T-helper 1 cell (primary cell): Measurements from ENCODE around the gene NID2.
A peak's percentile ranks its signal among the peaks of the same experiment; 100 is the strongest.

Source experiments
- DNase-seq, 5 donors: peaks; one replicate each; pipeline ENCODE4 v3.0.0-alpha.2; 2012 to 2020

Gene NID2

DNA sequence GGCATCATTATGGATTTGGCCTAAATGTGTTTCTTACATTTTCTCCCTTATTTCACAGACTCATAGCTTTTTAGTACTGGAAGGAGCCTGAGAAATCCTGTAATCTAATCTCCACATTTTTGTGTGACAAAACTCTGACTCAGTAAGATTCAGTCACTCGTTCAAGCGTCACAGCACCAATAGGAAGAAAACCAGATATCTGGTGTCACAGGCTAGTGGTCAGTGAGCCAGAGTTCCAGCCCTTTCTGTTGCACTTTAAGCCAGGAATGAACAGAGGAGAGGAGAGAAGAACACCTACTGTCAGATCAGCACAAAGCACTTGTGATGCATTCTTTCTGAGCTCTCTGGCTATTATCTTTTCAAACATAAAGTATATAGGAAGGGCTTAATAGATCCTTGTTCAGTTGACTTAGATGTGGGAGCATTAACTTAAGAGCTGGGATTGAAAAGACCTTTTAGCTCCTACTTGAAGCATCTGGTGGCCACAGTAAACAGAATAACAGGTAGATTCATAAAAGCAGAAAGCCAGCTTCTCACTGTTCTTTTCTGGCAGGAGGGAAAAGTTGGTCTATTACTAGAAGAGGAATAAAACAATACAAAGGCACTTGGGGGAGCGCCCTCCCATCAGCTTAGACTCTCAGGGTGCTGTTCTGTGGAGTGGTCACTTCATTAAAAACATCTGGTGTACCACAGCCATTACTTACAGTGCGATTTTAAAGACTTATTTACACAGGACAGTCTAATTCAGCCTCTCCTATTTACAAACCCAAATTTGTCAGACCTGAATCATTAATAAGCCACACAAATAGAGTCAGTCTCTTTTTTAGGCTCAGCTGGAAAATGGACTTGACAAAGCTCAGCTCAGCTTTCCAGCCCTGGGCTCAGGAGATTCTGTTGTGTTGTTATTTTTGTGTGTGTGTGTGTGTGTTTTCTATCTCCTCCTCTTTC lies 12.2 kb upstream of the NID2 start:
- DNase-seq: no peak

DNA sequence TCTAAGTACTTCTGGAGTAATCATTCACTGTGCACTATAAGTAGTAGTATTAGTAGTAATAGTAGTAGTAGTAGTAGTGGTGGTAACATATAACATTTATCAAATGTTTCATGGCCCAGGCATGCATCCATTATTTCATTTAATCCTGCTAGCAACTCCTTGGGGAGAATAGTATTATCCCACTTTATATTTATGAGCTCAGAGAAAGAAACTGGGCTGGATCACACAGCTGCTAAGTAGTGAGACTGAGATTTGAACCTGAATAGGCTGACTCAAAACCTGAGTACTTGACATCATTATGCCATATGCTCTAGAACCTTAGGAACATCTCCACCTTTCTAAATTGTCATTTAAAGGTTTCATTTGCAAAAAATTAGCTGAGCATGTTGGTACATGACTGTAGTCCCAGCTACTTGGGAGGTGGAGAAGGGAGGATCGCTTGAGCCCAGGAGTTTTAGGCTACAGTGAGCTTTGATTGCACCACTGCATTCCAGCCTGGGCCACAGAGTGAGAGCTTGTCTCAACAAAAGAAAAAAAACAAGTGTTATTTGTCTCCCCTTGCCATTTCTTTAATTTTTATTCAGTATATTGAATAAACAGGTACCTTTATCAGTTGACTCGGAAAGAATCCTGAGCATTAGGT lies 11.4 kb upstream of the NID2 start:
- DNase-seq: no peak

DNA sequence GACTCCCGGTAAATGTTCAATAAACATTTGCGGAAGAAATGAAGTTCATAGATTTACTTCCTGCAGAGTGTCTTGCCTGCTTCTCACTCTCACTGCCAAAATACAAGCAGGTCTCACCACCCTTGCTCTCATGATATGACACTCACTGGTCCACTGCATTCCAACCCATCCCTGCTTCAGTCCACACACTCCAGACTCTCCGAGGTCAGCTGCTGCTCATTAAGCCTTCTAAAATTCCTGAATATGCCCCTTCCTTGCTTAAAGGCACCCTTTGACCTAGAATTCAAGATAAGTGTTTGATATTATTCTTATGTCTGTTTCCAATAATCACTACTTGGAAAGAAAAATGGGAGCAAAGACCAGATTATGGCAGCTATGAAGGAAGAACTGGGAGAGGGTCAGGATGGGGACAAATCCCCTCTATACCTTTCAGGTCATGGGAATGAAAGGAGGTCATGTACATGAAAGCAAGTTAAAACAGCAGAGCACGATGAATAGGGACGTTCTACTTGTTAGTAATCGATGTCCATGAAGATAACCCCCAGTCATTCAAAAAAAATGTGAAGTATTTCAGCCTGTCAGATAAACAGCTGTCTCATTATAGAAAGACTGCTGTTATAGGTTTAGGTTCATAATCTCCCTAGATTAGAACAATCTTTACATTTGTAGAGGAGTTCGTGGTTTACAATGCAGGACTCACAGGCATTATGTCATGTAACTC lies 10.5 kb upstream of the NID2 start:
- no peak for DNase-seq

DNA sequence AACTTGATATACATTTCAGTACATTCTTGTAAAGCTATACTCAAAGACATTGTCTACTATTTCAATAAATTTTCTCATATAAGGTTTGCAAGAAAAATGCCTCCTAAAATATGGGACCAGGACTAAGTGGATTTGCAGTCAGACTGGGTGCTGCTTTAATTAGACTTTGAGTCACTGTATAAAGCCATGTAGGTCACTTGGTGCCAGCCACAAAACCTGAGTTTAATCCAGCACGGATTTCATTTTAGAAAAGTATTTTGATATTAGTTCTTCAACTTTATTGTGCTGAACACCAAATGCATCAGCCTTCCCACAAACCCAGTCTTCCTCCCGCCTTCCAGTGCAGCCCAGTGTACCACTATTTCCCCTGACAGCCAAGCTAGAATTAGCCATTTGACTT lies 9.9 kb upstream of the NID2 start:
- no peak for DNase-seq

DNA sequence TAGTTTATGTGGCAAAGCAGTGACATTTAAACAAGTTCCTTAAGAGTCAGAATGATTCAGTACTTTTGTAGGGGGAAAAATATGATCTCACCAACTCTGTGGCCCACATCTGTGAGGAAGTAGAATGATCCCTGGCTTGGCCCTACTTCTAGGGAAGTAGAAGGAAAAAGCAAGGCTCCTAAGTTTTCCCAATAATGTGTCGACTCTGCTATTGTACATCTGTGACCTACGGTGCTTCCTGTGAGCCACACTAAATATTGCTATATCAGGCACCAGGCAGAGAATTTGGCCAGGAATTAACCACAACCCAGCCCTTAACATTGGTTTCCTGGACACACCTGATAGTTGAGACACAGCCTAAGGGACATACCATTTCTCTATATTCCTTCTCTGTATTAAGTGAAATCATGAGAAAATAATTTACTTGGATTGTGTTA lies 9.3 kb upstream of the NID2 start:
- no peak for DNase-seq

DNA sequence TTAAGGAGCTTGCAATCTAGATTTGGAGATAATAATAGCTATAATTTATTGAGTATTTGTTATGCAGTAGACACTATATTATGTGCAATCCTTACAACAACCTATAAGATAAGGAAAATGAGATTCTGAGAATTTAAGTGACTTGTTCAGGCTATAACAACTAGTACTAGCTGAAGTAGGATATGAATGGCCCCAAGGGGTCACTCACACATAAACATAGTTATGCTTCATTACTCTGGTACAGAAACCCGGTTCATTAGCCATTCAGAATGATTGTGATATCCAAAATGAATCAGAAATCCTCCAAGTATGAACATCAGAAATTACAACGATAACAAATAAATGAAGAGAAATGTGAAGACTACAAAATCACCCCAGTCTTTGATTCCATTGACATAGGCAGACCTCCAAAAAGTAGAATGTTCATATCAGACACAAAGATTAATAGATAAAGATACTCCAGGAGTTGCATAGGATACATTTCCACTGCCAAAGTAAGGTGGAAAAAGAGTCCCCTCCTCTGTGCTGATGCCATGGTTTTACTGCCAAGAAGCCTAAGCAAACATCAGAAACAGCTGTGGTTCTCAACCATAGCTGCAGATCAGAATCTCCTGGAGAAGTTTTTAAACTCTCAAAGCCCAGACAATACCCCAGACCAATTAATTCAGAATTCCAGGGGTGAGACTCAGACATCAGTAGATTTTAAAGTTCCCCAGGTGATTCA lies 8.6 kb upstream of the NID2 start:
- DNase-seq: no peak

DNA sequence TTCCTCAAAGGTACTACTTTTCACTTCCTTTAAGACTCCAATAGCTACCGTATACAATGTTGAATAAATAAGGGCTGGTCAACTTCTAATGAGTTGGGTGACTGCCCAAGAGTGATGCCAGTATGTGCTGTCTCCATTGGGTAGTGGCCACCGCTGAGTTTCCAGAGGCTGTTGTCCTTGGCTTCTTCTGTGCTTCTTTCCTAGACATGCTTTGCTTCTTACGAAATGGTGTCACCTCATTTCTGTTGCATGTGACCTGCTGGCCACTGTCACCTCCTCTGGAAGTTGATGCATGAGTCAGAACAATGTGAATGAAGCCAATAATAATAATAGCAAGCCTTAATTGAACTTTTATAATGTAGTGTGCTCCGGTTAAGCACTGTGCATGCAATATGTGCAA lies 7.5 kb upstream of the NID2 start:
- no peak for DNase-seq

DNA sequence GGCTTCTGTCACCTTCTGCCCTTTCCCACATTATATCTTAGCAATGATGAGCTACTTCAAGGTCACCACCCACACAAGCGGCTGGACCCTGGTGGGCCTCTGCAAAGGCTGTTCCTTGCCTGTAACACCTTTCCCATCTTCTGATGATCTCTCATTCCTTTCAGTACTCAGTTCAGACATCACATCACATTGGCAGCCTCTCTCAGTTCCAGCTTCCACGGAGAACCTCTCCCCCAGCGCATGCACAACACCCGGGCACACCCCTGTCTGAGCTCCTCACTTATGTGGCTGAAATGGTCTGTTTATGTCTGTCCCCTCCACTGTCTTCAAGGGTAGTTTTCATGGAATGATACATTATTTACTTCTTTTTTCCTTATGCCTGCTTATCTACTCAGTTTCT lies 6.5 kb upstream of the NID2 start:
- no peak for DNase-seq

DNA sequence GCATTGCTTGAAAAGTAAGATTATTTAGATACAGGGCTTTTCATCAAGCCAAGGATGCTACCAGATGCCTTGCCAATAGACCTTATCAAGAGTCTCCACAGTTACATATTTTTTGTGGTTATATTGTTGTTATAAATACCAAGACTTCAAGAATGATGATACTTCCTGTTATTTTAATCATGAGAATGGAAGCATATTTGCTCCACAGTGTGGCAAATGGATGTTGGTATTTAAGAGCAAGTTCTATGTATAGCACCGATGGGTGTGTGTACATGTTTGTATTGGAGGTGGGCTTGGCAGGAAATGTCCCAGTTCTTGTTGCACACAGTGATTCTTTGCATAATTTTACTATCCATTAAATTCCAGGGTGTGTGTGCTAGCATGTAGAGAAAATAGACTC lies 4.4 kb upstream of the NID2 start:
- no peak for DNase-seq

DNA sequence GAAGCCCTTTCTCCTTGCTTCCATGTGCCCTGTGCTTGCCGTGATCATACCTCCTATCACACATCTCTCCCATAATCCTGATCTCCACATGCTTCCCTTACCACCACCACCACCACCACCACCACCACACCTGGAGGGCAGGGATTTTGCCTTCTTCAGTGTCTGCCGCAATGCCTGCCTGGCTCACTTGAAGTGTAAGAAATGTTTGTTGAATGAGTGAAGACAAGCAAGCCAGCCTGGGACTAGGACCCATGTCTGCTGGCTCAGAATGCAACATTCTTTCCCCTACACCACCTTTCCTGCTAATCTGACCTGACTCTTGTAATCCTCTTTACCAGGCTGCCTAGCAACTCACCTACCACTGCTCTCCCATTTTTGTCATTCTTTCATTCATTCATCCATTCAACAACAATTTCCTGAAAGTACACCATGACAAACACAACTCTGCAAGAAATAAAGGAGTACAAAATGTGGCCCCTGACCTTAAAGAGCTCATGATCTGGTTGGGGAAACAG lies 3.5 kb upstream of the NID2 start:
- no peak for DNase-seq

DNA sequence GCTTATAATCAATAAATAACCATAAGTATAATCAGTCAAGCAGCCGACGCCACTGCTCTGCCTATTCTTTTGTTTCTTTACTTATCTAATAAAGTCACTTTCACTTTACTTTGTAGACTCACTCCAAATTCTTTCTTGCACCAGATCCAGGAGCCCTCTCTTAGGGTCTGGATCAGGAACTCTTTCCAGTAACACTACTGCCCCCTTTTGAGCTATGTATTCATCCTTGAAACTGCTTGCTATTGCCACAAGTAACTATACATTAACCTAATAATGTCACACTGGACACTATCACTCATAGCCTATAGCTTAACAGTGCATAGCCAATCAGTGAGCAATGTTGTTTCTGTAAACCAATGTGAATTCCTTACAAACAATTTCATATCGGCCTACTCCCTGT lies 2.8 kb upstream of the NID2 start:
- no peak for DNase-seq

DNA sequence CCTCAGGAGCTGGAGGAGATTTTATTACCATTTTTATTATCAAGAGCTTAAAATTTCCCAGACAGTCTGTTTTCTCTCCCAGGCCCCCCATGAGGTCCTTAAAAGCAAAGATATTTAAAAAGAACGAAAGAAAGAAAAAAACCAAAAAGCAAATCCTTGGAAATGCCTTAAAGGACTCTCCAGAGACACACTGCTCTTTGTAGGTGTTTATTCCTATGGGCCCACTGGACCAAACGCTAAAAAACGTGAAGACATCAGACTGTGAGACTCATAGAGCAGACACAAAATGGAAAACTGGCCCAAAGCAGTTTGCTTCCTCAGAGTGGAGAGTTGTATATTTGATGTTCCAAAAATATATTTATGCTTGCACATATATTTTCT lies 1.2 kb upstream of the NID2 start:
- no peak for DNase-seq

DNA sequence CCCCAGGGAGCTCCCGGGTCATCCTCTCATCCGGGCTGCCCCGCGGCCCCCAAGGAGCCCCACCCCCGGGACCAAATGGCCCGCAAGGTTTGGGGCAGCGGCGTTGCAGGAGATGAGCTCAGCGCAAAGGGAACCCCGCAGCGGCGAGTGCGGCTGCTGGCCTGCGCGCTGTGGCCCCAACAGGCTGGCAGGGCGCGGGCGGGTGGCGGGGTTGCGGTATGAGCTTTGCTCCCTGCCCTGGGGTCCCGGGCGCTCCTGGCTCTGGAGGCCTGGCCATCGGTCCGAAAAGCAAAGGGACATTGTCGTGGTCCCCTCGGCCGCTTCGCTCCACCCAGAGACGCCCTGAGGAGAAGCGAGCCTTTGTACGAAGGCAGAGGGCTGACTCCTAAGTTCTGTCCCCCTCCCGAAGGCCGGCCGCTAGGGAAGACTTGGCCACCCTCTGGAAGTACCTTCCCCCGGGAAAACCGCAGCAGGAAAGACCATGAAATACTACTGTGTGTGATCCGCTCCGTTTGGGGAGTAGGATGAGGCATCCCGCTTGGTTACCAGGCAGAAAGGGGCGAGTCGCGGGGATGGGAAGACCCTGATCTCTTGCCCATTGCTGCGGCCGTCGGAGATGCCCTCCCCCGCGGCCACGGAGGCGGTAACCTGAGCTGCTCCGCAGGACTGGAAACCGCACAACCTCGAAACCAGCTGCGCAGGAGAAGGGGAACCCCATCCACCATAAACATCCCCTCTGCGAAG lies 620 bp upstream of the NID2 start:
- DNase-seq: peak in 1 of 5 donors; percentile 16

DNA sequence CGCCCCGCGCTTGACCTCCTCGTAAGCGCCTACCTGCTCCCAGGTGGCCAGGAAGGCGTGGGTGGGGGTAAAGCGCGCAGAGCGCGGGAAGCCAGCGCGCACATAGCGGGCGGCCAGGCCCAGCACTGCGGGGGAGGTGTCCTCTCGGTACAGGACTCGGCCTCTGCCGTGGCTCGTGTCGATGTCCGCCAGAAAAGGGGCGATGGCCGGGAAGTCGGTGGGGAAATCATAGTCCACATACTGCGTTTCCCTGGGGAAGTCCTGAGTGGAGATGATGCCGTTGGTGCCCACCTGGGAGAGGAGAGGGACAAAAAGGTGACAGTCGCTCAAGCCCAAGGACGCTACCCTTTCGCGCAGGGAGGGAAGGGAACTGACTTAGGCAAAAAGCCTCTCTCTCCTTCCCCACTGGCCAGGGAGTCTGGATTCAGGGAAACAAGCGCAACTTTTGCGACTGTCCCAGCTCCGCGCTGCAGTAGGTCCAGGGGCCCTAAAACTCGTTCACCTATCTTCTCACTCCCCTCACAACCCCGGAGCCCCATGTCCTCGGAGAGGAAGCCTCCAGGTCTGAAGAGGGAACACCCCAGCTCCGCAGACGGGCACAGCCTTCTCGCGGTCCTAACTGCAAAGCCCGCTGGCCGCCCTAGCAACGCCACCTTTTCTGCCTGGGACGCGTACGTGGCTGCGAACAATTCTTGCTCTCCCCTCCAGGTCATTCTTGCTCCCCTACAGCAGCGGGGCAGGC lies 815 bp downstream of the NID2 start:
- DNase-seq: peak in 1 of 5 donors; percentile 5

DNA sequence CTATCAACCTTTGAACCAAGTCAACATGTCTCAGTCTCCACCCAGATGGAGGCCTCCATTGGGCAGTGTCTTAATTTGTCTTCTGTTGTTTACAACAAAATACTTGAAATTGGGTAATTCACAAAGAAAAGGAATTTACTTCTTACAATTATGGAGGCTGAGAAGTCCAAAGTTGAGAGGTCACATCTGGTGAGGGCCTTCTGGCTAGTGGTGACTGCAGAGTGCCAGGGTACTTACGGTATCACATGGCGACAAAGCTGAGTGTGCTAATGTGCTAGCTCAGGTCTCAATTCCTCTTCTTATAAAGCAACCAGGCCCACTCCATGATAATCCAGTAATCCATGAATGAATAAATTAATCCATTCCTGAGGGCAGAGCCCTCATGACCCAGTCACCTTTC lies 4.7 kb downstream of the NID2 start:
- no peak for DNase-seq

DNA sequence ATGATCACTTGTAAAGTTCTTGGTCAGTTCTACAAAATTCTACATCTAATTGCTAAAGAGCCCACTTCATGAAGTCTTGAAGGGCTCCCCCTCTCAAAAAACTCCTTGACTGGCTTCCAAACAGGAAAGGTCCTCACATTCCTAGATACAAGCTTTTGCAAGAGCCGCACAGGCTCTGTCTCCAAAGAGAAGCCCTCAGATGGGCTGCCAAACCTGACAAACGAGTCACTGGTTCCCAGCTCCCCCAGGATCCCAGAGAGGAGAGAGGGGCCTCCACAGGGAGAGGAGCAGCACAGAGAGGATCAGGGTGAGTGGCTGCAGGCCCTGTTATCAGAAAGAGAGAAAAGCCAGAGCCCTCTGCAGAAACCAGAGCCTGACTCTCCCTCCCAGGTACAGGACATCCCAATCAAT lies 5.8 kb downstream of the NID2 start:
- no peak for DNase-seq

DNA sequence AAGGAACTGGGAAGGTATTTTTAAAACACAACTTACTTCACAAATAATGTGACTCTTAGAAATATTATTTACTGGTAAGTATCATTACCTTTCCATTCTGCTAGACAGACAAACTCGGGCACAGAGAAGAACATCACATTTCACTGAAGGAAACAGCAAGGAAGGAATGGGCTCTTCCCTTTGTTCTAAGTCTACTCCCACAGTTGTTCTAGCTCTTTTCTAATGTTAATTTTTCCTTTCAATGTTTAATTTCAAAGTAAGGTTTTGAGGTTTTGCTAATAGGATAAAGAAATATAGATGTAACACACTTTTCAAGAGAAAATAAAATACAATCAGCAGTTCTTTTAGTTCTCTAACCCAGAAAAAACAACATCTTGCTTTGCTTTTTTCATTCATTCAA lies 7.0 kb downstream of the NID2 start:
- DNase-seq: no peak

DNA sequence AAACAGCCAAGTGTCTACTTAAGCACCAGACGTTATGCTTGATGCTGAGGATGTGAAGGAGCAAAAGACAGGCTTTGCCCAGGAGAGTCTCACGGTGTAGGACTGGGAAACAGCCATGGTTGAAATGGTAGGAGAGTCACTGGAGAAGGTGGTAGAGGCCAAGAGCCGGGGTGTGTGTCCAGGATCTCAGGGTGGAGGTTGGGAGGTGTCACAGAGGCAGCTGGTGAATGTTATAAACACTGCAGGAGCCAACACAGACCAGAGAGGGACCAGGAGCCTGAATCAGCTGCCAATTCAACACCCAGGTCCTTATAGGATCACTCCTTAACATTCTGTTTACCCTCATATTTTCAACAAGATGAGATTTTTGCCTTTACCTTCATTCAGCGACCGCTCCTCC lies 7.5 kb downstream of the NID2 start:
- no peak for DNase-seq

DNA sequence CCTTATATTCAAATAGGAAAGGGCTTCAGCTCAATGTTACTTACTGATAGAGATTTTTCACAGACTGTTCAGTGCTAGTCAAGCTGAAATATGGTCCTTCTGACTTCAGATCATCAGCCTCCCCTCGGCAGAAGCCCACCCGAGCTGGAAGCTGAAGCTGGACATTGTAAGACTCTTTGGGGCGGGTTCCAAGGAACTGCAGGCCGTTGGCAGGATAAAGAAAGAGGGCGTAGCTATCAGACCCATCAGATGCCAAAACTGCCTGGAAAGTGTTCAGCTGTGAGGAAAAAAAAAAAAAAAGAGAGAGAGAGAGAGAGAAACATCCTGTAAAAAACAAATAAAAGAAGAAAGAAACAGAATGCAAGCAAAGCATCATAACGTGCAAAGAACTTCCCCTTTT lies 8.8 kb downstream of the NID2 start:
- DNase-seq: no peak

DNA sequence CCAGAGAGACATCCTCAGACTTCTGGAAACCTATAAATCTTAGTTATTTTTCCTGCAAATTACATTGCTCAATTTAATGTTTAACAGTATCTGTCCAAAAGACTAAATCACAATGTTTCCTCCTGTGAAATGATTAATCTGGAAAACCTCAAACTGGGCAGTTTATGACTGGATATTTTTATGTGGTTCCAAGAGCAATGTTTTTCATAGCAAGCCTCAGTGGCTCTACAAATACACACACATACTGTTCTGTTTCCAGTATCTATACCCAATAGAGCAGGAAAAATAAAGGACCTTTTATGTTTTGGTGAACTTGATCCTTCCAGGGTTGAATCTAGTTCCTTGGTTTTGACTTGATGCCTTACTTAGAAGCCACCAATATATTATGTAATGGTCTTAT lies 9.2 kb downstream of the NID2 start:
- DNase-seq: no peak

DNA sequence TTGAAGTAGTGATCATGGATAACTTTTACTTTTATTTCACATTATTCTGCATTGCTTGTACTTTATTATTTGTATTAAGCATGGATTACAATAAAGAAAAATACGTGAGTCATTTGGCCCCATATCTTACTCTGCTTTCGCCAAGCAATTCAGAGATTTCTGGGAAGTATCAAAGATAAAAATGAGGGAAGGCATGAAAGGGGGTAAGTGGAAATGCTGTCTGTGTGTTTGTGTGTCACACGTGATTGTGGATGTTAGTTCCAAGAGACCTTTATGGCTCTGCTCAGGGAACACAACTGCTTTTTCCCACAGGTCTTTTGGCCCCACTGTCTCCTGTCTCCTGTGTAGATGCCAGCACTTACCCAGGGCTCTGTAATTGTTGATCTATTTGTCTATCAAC lies 10.5 kb downstream of the NID2 start:
- DNase-seq: no peak
